Frontal cortex (tissue), 4 donors: Measurements from ENCODE around the gene BIRC2. TPM values are rescaled to one million over a fixed set of nuclear protein-coding genes. Genes with fewer than 3 reads are reported as not detected.

Experiments
- DNase-seq, 2 donors: peaks; one replicate each; pipeline ENCODE4 v3.0.0; 2012; ENCODE audit warnings: low spot score in 2 of 2
- FAIRE-seq: peaks from 2 replicates; lab custom pipeline; 2012; peaks lifted over from hg19 to GRCh38; lab: Jason Lieb, UNC
- total RNA-seq: library from RNA; depleted of rRNA; stranded (reverse); fragments of >200 nt; gene quantifications from one replicate; pipeline ENCODE4 v1.2.3, GENCODE V29; 2014
- donor health status: control.
- donor health status: control.
- donor health status: control.

BIRC2 gene
- total RNA-seq, 1 donor from 2014 or later, result 144 TPM

DNA sequence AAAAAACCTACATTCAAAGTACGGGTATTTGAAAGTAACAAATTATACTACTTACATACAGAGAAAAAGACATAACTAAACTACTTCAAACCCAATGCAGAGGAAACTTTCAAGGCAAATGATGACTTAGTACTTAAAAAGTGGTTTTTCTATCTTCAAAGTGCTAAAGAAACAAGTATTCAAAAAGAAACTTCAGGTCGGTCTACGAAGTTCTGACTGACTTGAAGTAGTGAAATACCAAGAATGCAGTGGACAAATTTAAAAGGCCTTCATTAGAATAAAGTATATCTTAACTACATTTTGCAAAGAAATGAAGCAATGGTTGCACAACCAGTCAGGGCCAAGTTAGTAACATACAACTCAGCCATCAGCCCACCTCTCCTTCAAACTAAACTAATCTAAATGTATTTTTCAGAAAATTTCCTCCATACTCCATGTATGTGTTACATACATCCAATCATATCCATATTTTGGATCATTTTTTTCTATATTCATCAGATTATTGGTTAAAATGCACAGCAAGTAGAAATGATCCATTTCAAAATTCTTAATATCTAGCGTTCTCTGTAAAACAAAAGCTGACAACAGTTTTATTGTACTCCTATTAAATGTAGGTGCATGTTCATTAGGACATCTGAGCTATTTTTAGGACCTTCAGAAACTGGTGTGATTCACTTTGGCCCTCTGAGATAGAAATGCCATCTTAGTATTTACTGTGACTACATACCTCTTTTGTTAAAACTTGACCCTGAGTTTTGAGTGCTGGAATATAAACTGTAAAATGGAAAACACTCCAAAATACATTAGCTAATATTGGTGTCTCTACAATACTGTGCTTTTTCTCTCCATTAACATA is 49.9 kb downstream of the BIRC2 start:
- FAIRE-seq, result no peak
- no peak for DNase-seq

- FAIRE-seq (no peak), DNase-seq (no peak)
Observed at GRCh38 chr11:102398297-102398696, 51.3 kb downstream of the BIRC2 start.

DNA sequence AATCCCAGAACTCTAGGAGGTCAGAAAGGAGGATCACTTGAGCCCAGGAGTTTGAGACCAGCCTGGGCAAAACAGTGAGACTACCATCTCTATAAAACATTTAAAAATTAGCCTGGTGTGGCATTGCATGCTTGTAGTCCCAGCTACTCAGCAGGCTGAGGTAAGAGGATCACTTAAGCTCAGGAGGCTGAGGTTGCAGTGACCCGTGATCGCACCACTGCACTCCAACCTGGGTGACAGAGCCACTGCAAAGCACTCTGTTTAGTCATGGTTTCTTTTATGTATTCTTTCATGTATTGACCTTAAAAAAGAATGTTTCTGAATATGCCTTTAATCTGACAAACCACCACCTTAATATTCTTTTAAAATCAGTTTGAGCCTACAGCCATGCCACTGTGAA is 52.2 kb downstream of the BIRC2 start:
- DNase-seq, result no peak
- no peak for FAIRE-seq

- DNase-seq (no peak), FAIRE-seq (no peak)
Observed at GRCh38 chr11:102400603-102401002, 53.6 kb downstream of the BIRC2 start.

DNA sequence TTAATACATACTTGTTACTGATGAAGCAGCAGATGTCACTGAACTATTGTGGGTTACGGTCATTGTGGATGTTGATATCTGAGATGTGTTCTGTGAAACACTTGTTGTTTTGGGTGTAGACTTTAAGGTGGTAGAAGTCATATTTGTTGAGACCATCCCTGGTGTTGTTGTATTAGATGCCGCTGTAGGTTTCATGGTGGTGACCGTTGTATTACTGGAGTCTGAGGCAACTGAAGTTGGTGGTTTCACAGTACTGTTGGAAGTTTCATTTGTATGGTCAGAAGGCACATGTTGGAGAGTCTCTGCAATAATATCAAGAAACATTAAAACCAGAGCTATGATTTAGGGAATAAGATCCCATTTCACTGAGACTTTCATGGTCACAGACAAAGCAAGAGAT is 54.9 kb downstream of the BIRC2 start:
- FAIRE-seq (no peak), DNase-seq (no peak)

- DNase-seq, result no peak
- FAIRE-seq, result no peak
Observed at GRCh38 chr11:102402548-102402947, 55.5 kb downstream of the BIRC2 start.

GRCh38 chr11:102405501-102405900 is 58.5 kb downstream of the BIRC2 start:
- DNase-seq (no peak), FAIRE-seq (no peak)

- DNase-seq, result no peak
- FAIRE-seq, result no peak
Observed at GRCh38 chr11:102406099-102406498, 59.1 kb downstream of the BIRC2 start.

- DNase-seq, result no peak
Observed at GRCh38 chr11:102407901-102408300, 60.9 kb downstream of the BIRC2 start.

DNA sequence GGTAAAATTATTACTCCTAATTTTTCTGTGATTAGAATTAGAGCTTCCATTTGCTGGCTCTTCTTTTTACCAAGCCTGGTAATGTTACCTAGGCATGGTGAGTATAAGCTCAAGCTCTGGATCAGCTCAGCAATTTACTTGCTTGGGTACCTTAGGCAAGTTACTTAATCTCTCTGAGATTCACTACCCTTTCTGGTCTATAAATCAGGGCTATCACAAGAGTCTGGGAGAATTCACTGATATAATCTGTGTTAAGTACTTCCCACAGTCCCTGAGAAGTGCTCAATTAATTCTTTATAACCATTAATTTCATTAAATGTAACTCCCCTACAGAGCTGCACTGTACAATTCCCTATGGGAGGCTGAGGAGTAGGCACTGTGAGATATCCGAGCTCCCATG is 61.3 kb downstream of the BIRC2 start:
- FAIRE-seq (no peak), DNase-seq (no peak)

More at GRCh38 chr11:102407901-102408300, 60.9 kb downstream of the BIRC2 start:
- no peak for FAIRE-seq

GRCh38 chr11:102410382-102410784 is 63.4 kb downstream of the BIRC2 start:
- FAIRE-seq, result no peak
- DNase-seq, result no peak

GRCh38 chr11:102411142-102411541 is 64.1 kb downstream of the BIRC2 start:
- FAIRE-seq, result no peak
- no peak for DNase-seq

- FAIRE-seq (no peak), DNase-seq (no peak)
Observed at GRCh38 chr11:102413497-102413896, 66.5 kb downstream of the BIRC2 start.

DNA sequence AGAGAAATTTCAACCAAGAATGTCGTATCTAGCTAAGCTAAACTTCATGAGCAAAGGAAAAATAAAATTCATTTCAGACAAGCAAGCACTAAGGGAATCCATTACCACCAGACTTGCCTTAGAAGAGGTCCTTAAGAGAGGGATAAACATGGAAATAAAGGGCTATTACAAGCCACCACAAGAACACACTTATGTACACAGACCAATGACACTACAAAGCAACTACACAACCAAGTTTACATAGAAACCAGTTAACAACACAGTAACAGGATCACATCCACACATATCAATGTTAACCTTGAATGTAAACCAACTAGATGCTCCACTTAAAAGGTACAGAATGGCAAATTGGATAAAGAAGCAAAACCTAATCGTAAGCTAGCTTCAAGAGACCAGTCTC is 67.5 kb downstream of the BIRC2 start:
- FAIRE-seq, result no peak
- DNase-seq, result no peak

GRCh38 chr11:102415304-102415916 is 68.4 kb downstream of the BIRC2 start:
- DNase-seq (no peak), FAIRE-seq (no peak)

DNA sequence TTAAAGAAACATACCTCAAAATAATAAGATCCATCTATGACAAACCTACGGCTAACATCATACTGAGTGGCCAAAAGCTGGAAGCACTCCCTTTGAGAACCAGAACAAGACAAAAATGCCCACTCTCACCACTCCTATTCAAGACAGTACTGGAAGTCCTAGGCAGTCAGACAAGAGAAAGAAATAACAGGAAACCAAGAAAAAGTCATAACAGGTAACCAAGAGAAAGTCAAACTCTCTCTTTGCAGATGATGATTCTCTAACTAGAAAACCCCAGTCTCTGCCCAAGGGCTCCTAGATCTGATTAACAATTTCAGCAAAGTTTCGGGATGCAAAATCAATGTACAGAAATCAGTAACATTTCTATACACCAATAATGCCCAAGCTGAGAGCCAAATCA is 70.0 kb downstream of the BIRC2 start:
- no peak for FAIRE-seq

DNA sequence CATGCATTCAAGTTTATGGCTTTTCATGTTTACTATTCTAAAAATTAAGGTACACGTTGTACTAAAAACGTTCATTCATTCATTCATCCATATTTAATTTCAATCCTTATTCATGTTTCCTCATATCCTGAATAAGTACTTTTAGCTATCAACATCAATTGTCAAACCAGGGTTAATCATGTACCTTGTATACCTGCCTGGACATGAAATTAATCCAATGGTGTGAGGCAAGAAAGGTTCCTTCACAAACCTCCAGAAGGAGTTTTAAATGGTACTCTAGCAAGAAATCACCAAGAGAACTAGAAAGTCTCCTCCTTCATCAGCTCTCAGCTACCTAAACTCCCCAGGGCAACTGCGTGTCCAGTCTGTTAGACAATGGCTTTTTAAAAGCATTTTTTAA is 72.2 kb downstream of the BIRC2 start:
- FAIRE-seq, result no peak

More for the DNA sequence above, 70.0 kb downstream of the BIRC2 start:
- DNase-seq, result no peak

GRCh38 chr11:102420547-102420946 is 73.5 kb downstream of the BIRC2 start:
- DNase-seq (no peak), FAIRE-seq (no peak)

More for the DNA sequence above, 72.2 kb downstream of the BIRC2 start:
- DNase-seq, result no peak

- DNase-seq (no peak), FAIRE-seq (peak; percentile 26)
Observed at GRCh38 chr11:102421261-102421660, 74.2 kb downstream of the BIRC2 start.

GRCh38 chr11:102422817-102423712 is 76.1 kb downstream of the BIRC2 start:
- FAIRE-seq (no peak), DNase-seq (no peak)
